ENCODE measurements around the gene TNFAIP6.

TNFAIP6 gene

GRCh38 chr2:151399981-151400380, 42.6 kb downstream of the TNFAIP6 start:
- DNase-seq = no peak
- no peaks in the 10 kb centered on the region for H3K36me3 ChIP-seq (replicated peaks; ENCODE audit: insufficient read depth, low read length)
- H4K20me1 ChIP-seq (ENCODE audit: insufficient read depth, low read length) = no peaks in the 10 kb centered on the region
- TF ChIP-seq EZH2phosphoT487 (IDR thresholded peaks at IDR 0.05; ENCODE audit: low read length) (no peak), EZH2 (optimal IDR thresholded peaks at IDR 0.05; ENCODE audit: low read depth, low read length) (no peak), CTCF (IDR thresholded peaks at IDR 0.05; ENCODE audit: low read length) (no peak)
- H3K9me3 ChIP-seq (replicated peaks; ENCODE audit: insufficient read depth, low read length) = no peaks in the 10 kb centered on the region
- H3K27ac ChIP-seq (ENCODE audit: low read length) = no peak overlapping the region
- H2AFZ ChIP-seq (ENCODE audit: low read length) = no peak overlapping the region
- no peak overlapping the region for H3K4me2 ChIP-seq (ENCODE audit: low read depth, low read length)
- H3F3A ChIP-seq (ENCODE audit: insufficient read depth, low read length) = no peaks in the 10 kb centered on the region
- H3K4me1 ChIP-seq (ENCODE audit: low read length) = no peaks in the 10 kb centered on the region
- no peaks in the 10 kb centered on the region for H3K9me2 ChIP-seq (replicated peaks; ENCODE audit: insufficient read depth, low read length)
- H3K9ac ChIP-seq (ENCODE audit: low read length) = no peak overlapping the region
- no peaks in the 10 kb centered on the region for H3K79me2 ChIP-seq (ENCODE audit: low read length)
- H3K4me3 ChIP-seq (ENCODE audit: low read length) = no peak overlapping the region
- H3K27me3 ChIP-seq (replicated peaks; ENCODE audit: insufficient read depth, low read length) = no peaks in the 10 kb centered on the region

- Histone ChIP-seq H3K4me3 (ENCODE audit: low read length) (no peak overlapping the region), H3K4me2 (ENCODE audit: low read depth, low read length) (no peak overlapping the region), H2AFZ (ENCODE audit: low read length) (no peak overlapping the region), H3K9me2 (replicated peaks; ENCODE audit: insufficient read depth, low read length) (no peaks in the 10 kb centered on the region), H3K9ac (ENCODE audit: low read length) (no peak overlapping the region), H3K9me3 (replicated peaks; ENCODE audit: insufficient read depth, low read length) (no peaks in the 10 kb centered on the region), H4K20me1 (ENCODE audit: insufficient read depth, low read length) (no peaks in the 10 kb centered on the region), H3K4me1 (ENCODE audit: low read length) (no peaks in the 10 kb centered on the region), H3F3A (ENCODE audit: insufficient read depth, low read length) (no peaks in the 10 kb centered on the region), H3K79me2 (ENCODE audit: low read length) (no peaks in the 10 kb centered on the region), H3K27me3 (replicated peaks; ENCODE audit: insufficient read depth, low read length) (no peaks in the 10 kb centered on the region), H3K36me3 (replicated peaks; ENCODE audit: insufficient read depth, low read length) (no peaks in the 10 kb centered on the region), H3K27ac (ENCODE audit: low read length) (no peak overlapping the region)
- TF ChIP-seq EZH2 (optimal IDR thresholded peaks at IDR 0.05; ENCODE audit: low read depth, low read length) = no peak
- TF ChIP-seq EZH2phosphoT487 (IDR thresholded peaks at IDR 0.05; ENCODE audit: low read length) = no peak
- no peak for TF ChIP-seq CTCF (IDR thresholded peaks at IDR 0.05; ENCODE audit: low read length)
- no peak for DNase-seq
Observed at GRCh38 chr2:151401149-151401548, 43.8 kb downstream of the TNFAIP6 start.

- H3K79me2 ChIP-seq (ENCODE audit: low read length) = no peaks in the 10 kb centered on the region
- H3K4me3 ChIP-seq (ENCODE audit: low read length) = no peak overlapping the region
- H3K9ac ChIP-seq (ENCODE audit: low read length) = no peak overlapping the region
- no peaks in the 10 kb centered on the region for H3K9me2 ChIP-seq (replicated peaks; ENCODE audit: insufficient read depth, low read length)
- TF ChIP-seq CTCF (IDR thresholded peaks at IDR 0.05; ENCODE audit: low read length) (no peak), EZH2phosphoT487 (IDR thresholded peaks at IDR 0.05; ENCODE audit: low read length) (no peak), EZH2 (optimal IDR thresholded peaks at IDR 0.05; ENCODE audit: low read depth, low read length) (no peak)
- H3K9me3 ChIP-seq (replicated peaks; ENCODE audit: insufficient read depth, low read length) = no peaks in the 10 kb centered on the region
- no peaks in the 10 kb centered on the region for H3K27me3 ChIP-seq (replicated peaks; ENCODE audit: insufficient read depth, low read length)
- H3K4me1 ChIP-seq (ENCODE audit: low read length) = no peaks in the 10 kb centered on the region
- H3K36me3 ChIP-seq (replicated peaks; ENCODE audit: insufficient read depth, low read length) = no peaks in the 10 kb centered on the region
- no peak overlapping the region for H2AFZ ChIP-seq (ENCODE audit: low read length)
- no peaks in the 10 kb centered on the region for H3F3A ChIP-seq (ENCODE audit: insufficient read depth, low read length)
- no peak overlapping the region for H3K27ac ChIP-seq (ENCODE audit: low read length)
- H3K4me2 ChIP-seq (ENCODE audit: low read depth, low read length) = no peak overlapping the region
- H4K20me1 ChIP-seq (ENCODE audit: insufficient read depth, low read length) = no peaks in the 10 kb centered on the region
- no peak for DNase-seq
Observed at GRCh38 chr2:151403914-151404313, 46.5 kb downstream of the TNFAIP6 start.

All from MM.1S (cell line).